ENCODE results near the gene PRKAR1B. TPM values are rescaled to one million over a fixed set of nuclear protein-coding genes. Genes with fewer than 3 reads are reported as not detected.
A peak's percentile ranks its signal among the peaks of the same experiment; 100 is the strongest.

The PRKAR1B gene
- total and polyA plus RNA-seq, 2 donors (not counting 1 experiment from before 2014, with no cell fraction given), result 4.5 to 8.6 TPM

DNA sequence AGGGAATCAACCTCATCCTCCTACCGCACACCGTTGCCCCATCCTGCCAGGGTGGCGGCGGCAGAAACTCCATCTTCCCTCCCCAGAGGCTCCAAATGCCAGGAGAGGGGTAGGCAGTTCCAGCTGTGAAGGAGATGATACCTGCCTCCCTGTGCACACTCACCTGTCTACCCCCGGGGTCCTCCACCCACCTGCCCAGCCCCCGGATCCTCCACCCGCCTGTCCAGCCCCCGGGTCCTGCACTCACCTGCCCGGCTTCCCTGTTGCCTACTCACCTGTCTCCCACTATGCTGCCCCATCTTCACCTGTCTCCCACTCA is 14.0 kb downstream of the PRKAR1B start:
- Histone ChIP-seq H3K27ac (ENCODE audit: low read length in 2 of 2) (no peak overlapping the region), H3K36me3 (replicated peaks in 1 of 2; ENCODE audit: control extremely low read depth in 1 of 2, control insufficient read depth in 1 of 2, extremely low read depth in 1 of 2, insufficient read depth in 2 of 2, low read length in 1 of 2) (no peaks in the 10 kb centered on the region), H3K9ac (ENCODE audit: low read length) (no peak overlapping the region), H2AFZ (ENCODE audit: insufficient read depth, low read depth, low read length, poor library complexity, severe bottlenecking) (no peak overlapping the region), H3K79me2 (ENCODE audit: control insufficient read depth, insufficient read depth, low read length) (no peaks in the 10 kb centered on the region), H3K4me1 (ENCODE audit: control insufficient read depth in 2 of 2, insufficient read depth in 2 of 2, low read length in 2 of 2) (peaks cover 4 to 7% of the 10 kb centered on the region in 2 donors), H3K4me2 (replicated peaks; ENCODE audit: low read depth, low read length, poor library complexity, severe bottlenecking) (peak overlapping the region; percentile 75), H3K27me3 (replicated peaks in 1 of 4; ENCODE audit: control extremely low read depth in 1 of 4, control insufficient read depth in 3 of 4, insufficient read depth in 4 of 4, low read length in 3 of 4) (peaks cover 0 to 5% (median 0%) of the 10 kb centered on the region in 4 experiments), H4K20me1 (ENCODE audit: control insufficient read depth, insufficient read depth, low read length, poor library complexity, severe bottlenecking) (no peaks in the 10 kb centered on the region), H3K4me3 (ENCODE audit: control extremely low read depth in 1 of 5, extremely low read depth in 1 of 5, insufficient read depth in 1 of 5, low read depth in 2 of 5, low read length in 4 of 5) (no peak overlapping the region), H3K9me3 (ENCODE audit: control extremely low read depth in 1 of 3, control insufficient read depth in 2 of 3, insufficient read depth in 1 of 3, low read length in 2 of 3) (peaks cover 0 to 6% (median 0%) of the 10 kb centered on the region in 3 donors)
- POLR2A ChIA-PET, result no interaction called here
- CTCF ChIA-PET, result no interaction called here
- DNase-seq (no peak), ATAC-seq (ENCODE audit: low read depth) (no peak)
- intact Hi-C loops (cut with micrococcal nuclease), result no loop called here
- 70% methylated on average over 9 of the region's 9 CpGs for WGBS (ENCODE audit: insufficient coverage)
- H3K27ac Mint-ChIP-seq, result no peak overlapping the region
- peaks cover 5% of the 10 kb centered on the region for H3K27me3 Mint-ChIP-seq
- TF ChIP-seq, protein P1, sequence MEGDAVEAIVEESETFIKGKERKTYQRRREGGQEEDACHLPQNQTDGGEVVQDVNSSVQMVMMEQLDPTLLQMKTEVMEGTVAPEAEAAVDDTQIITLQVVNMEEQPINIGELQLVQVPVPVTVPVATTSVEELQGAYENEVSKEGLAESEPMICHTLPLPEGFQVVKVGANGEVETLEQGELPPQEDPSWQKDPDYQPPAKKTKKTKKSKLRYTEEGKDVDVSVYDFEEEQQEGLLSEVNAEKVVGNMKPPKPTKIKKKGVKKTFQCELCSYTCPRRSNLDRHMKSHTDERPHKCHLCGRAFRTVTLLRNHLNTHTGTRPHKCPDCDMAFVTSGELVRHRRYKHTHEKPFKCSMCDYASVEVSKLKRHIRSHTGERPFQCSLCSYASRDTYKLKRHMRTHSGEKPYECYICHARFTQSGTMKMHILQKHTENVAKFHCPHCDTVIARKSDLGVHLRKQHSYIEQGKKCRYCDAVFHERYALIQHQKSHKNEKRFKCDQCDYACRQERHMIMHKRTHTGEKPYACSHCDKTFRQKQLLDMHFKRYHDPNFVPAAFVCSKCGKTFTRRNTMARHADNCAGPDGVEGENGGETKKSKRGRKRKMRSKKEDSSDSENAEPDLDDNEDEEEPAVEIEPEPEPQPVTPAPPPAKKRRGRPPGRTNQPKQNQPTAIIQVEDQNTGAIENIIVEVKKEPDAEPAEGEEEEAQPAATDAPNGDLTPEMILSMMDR (IDR thresholded peaks at IDR 0.05), result no peak
- no peak for TF ChIP-seq EZH2 (IDR thresholded peaks at IDR 0.05; ENCODE audit: borderline replicate concordance, insufficient read depth, low read depth, low read length, poor library complexity, severe bottlenecking)
- peak overlapping the region; percentile 55 for H3K4me3 Mint-ChIP-seq
- H3K9me3 Mint-ChIP-seq (ENCODE audit: insufficient read depth), result no peaks in the 10 kb centered on the region
- H3K4me1 Mint-ChIP-seq, result peaks cover 13% of the 10 kb centered on the region

DNA sequence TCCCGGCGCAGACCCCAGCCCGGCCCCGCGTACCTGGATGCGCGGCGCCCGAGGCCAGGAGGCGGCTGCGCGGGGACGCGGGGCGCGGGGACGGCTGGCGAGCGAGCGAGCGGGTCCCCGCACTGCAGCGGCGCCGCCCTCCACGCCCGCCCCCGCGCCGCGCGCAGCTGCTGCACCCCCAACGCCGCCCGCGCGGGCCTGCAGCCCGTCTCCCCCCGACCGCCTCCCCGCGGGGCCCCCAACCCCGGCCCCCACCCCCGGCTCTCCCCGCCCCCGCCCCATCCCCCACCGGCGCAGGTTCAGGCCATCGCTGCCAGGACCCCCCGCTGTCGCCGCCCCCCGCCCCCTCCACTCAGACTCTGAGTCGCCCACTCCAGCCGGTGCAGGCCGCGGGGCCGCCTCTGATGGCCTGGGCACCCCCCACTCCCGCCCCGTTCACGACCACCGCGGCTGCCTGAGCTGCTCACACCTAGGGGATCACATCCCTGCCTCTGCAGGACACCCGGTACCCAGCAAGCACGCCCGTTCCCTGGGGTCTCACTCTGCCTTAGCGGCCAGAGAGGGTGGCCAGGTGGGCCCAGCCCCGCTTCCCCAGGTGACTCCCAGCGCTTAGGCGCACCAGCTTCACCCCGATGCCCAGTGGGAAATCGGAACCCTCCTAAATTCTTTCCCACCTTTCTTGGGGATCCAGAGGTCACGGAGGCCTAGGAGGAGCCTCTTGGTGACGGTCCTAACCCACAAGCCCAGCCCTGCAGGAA is 14.5 kb downstream of the PRKAR1B start:
- no peak for DNase-seq
- H3K36me3 ChIP-seq (replicated peaks in 1 of 2; ENCODE audit: control extremely low read depth in 1 of 2, control insufficient read depth in 1 of 2, extremely low read depth in 1 of 2, insufficient read depth in 2 of 2, low read length in 1 of 2), result no peaks in the 10 kb centered on the region
- H3K9me3 ChIP-seq (ENCODE audit: control extremely low read depth in 1 of 3, control insufficient read depth in 2 of 3, insufficient read depth in 1 of 3, low read length in 2 of 3), result peaks cover 0 to 1% (median 0%) of the 10 kb centered on the region in 3 donors
- H3K27me3 ChIP-seq (replicated peaks in 1 of 4; ENCODE audit: control extremely low read depth in 1 of 4, control insufficient read depth in 3 of 4, insufficient read depth in 4 of 4, low read length in 3 of 4), result peaks cover 0 to 5% (median 0%) of the 10 kb centered on the region in 4 experiments
- Mint-ChIP-seq H3K27me3 (peaks cover 5% of the 10 kb centered on the region), H3K4me3 (peak overlapping the region; percentile 55), H3K27ac (no peak overlapping the region), H3K4me1 (peaks cover 13% of the 10 kb centered on the region), H3K9me3 (ENCODE audit: insufficient read depth) (no peaks in the 10 kb centered on the region)
- ChIA-PET CTCF (no interaction called here), POLR2A (no interaction called here)
- TF ChIP-seq, protein P1 (IDR thresholded peaks at IDR 0.05), result no peak
- TF ChIP-seq EZH2 (IDR thresholded peaks at IDR 0.05; ENCODE audit: borderline replicate concordance, insufficient read depth, low read depth, low read length, poor library complexity, severe bottlenecking), result no peak
- peak; percentile 17 for ATAC-seq (ENCODE audit: low read depth)
- H3K27ac ChIP-seq (ENCODE audit: low read length in 2 of 2), result no peak overlapping the region
- peaks cover 4 to 7% of the 10 kb centered on the region in 2 donors for H3K4me1 ChIP-seq (ENCODE audit: control insufficient read depth in 2 of 2, insufficient read depth in 2 of 2, low read length in 2 of 2)
- peak overlapping the region; percentile 22 for H2AFZ ChIP-seq (ENCODE audit: insufficient read depth, low read depth, low read length, poor library complexity, severe bottlenecking)
- no peaks in the 10 kb centered on the region for H3K79me2 ChIP-seq (ENCODE audit: control insufficient read depth, insufficient read depth, low read length)
- H3K4me2 ChIP-seq (replicated peaks; ENCODE audit: low read depth, low read length, poor library complexity, severe bottlenecking), result peak overlapping the region; percentile 75
- H4K20me1 ChIP-seq (ENCODE audit: control insufficient read depth, insufficient read depth, low read length, poor library complexity, severe bottlenecking), result no peaks in the 10 kb centered on the region
- H3K4me3 ChIP-seq (ENCODE audit: control extremely low read depth in 1 of 5, extremely low read depth in 1 of 5, insufficient read depth in 1 of 5, low read depth in 2 of 5, low read length in 4 of 5), result peak overlapping the region in 2 of 5 experiments; percentile 24 to 37
- intact Hi-C loops (cut with micrococcal nuclease), result no loop called here
- 11% methylated on average over 47 of the region's 74 CpGs for whole genome bisulfite sequencing (ENCODE audit: insufficient coverage)
- no peak overlapping the region for H3K9ac ChIP-seq (ENCODE audit: low read length)

All from B cell (primary cell).